Measurements from ENCODE around the gene SHC4. TPM values are rescaled to one million over a fixed set of nuclear protein-coding genes. Genes with fewer than 3 reads are reported as not detected.
A peak's percentile ranks its signal among the peaks of the same experiment; 100 is the strongest.

The SHC4 gene
- total RNA-seq, 1 donor from 2014 or later, result 4.2 TPM

DNA sequence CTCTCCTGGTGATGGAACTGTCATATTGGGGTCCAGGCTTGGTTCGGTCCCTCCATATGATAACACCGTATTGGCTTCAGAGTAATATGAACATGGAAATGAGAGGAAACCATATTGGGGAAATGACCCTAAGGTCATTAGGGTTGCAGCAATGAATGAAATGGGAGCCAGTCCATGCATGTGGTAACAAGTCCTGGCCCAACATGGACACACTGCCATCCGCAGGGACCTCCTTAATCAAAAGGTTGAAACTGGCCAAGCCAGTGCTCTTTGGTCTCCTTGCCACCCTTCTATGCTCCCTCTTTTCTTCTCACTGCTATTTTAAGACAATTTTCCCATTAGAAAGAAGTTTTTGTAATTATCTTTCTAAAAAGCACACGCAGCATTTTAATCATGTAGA, 8.3 kb downstream of the SHC4 start:
- no peak overlapping the region for H3K4me3 ChIP-seq (ENCODE audit: low read depth, low read length)
- H3K36me3 ChIP-seq (ENCODE audit: control insufficient read depth, insufficient read depth, low read length), result no peaks in the 10 kb centered on the region
- no peak for DNase-seq (ENCODE audit: low read depth)

DNA sequence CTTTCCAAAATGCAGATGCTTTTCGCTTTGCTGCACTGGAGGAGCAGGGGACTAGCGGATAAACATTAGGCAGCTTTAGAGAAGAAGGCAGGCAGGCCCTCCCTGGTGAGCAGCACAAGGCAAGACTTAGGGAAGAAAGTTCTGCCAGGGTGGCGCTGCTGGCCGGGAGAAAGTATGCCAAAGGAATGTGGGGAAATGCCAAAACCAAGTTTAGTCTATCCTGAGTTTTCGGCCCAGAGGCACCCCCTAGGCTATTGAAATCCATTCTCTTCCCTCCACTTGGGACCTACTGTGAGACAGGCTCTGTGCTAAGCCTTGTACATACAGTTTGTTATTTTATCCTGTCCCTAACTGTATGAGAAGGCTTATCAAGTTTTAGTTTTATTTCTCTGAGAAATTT, 9.2 kb downstream of the SHC4 start:
- Histone ChIP-seq H3K4me3 (ENCODE audit: low read depth, low read length) (no peak overlapping the region), H3K36me3 (ENCODE audit: control insufficient read depth, insufficient read depth, low read length) (no peaks in the 10 kb centered on the region), H3K27me3 (ENCODE audit: control insufficient read depth, insufficient read depth, low read length) (no peaks in the 10 kb centered on the region)
- TF ChIP-seq, protein P1, sequence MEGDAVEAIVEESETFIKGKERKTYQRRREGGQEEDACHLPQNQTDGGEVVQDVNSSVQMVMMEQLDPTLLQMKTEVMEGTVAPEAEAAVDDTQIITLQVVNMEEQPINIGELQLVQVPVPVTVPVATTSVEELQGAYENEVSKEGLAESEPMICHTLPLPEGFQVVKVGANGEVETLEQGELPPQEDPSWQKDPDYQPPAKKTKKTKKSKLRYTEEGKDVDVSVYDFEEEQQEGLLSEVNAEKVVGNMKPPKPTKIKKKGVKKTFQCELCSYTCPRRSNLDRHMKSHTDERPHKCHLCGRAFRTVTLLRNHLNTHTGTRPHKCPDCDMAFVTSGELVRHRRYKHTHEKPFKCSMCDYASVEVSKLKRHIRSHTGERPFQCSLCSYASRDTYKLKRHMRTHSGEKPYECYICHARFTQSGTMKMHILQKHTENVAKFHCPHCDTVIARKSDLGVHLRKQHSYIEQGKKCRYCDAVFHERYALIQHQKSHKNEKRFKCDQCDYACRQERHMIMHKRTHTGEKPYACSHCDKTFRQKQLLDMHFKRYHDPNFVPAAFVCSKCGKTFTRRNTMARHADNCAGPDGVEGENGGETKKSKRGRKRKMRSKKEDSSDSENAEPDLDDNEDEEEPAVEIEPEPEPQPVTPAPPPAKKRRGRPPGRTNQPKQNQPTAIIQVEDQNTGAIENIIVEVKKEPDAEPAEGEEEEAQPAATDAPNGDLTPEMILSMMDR (IDR thresholded peaks at IDR 0.05; ENCODE audit: insufficient read depth, low read length, poor library complexity, severe bottlenecking), result no peak
- no peak for DNase-seq (ENCODE audit: low read depth)

More for the DNA sequence above, 8.3 kb downstream of the SHC4 start:
- H3K27me3 ChIP-seq (ENCODE audit: control insufficient read depth, insufficient read depth, low read length), result no peaks in the 10 kb centered on the region
- TF ChIP-seq, protein P1 (IDR thresholded peaks at IDR 0.05; ENCODE audit: insufficient read depth, low read length, poor library complexity, severe bottlenecking), result no peak

DNA sequence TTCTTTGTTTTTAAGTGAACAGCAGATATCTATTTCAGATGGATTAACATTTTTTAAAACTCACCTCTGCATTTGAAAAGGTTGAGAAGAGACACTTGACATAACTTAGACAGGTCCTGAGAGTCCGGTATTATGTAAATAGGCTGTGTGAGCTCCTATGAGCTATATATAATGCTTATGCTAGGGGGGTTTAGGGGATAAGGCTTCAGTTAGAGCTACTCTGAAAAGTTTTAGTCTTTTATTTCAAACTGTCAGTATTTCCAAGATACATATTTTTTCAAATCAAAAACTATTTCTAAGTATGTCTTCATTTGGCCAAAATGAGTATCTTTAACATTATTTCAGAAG, 16.9 kb downstream of the SHC4 start:
- H3K4me3 ChIP-seq (ENCODE audit: low read depth, low read length), result no peak overlapping the region
- H3K27me3 ChIP-seq (ENCODE audit: control insufficient read depth, insufficient read depth, low read length), result no peaks in the 10 kb centered on the region
- TF ChIP-seq, protein P1 (IDR thresholded peaks at IDR 0.05; ENCODE audit: insufficient read depth, low read length, poor library complexity, severe bottlenecking), result no peak
- H3K36me3 ChIP-seq (ENCODE audit: control insufficient read depth, insufficient read depth, low read length), result no peaks in the 10 kb centered on the region
- DNase-seq (ENCODE audit: low read depth), result no peak

DNA sequence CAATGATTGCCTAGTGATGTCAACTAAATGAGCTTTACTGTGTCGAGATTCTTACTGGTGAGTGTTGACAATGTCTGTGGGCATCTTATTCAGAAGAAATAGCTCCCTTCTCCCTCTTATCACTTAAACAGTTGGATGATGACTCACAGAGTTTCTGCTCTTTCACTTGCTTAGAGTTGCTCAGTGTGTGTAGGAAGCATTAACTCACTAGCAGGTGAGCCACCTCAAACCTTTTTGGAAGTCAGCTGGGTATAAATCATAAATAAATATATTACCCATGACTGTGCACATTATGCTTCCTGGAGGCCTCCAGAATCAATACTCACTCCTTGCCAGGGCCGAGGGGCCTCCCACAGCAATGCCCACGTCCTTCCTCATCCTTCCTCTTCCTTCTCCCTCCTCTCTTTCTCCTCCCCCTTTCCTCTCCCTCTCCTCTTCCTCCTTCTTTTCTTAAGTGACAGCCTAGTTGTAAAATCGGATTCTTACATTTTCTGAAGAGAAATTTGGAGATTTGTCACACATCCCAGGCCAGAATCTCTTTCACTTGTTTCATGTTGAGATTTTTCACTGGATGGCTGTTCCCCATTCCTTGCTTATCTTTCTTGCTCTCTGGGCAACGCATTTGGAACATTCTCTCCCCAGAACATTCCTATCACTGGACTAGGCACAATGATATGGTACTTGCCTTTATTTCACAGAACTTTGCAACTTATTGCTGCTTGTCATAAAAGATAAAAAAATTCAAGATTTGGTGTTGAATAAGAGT, 17.5 kb downstream of the SHC4 start:
- H3K4me3 ChIP-seq (ENCODE audit: low read depth, low read length), result no peak overlapping the region
- H3K27me3 ChIP-seq (ENCODE audit: control insufficient read depth, insufficient read depth, low read length), result no peaks in the 10 kb centered on the region
- TF ChIP-seq, protein P1 (IDR thresholded peaks at IDR 0.05; ENCODE audit: insufficient read depth, low read length, poor library complexity, severe bottlenecking), result no peak
- peak; percentile 72 for DNase-seq (ENCODE audit: low read depth)
- H3K36me3 ChIP-seq (ENCODE audit: control insufficient read depth, insufficient read depth, low read length), result no peaks in the 10 kb centered on the region

DNA sequence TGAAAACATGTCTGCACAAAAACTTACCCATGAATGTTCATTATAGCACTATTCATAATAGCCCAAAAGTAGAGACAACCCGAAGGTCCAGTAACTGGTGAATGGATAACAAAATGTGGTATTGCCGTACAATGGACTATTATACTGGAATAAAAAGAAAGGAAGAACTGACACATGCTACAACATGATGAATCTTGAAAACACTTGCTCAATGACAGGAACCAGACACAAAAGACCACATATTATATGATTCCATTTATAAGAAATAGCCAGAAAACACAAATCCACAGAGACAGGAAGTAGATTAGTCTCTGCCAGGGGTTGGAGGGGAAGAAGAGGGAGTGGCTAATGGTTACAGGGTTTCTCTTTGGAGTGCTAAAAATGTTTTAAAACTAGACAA, 18.3 kb downstream of the SHC4 start:
- Histone ChIP-seq H3K4me3 (ENCODE audit: low read depth, low read length) (no peak overlapping the region), H3K36me3 (ENCODE audit: control insufficient read depth, insufficient read depth, low read length) (no peaks in the 10 kb centered on the region), H3K27me3 (ENCODE audit: control insufficient read depth, insufficient read depth, low read length) (no peaks in the 10 kb centered on the region)
- no peak for DNase-seq (ENCODE audit: low read depth)
- TF ChIP-seq, protein P1 (IDR thresholded peaks at IDR 0.05; ENCODE audit: insufficient read depth, low read length, poor library complexity, severe bottlenecking), result no peak

DNA sequence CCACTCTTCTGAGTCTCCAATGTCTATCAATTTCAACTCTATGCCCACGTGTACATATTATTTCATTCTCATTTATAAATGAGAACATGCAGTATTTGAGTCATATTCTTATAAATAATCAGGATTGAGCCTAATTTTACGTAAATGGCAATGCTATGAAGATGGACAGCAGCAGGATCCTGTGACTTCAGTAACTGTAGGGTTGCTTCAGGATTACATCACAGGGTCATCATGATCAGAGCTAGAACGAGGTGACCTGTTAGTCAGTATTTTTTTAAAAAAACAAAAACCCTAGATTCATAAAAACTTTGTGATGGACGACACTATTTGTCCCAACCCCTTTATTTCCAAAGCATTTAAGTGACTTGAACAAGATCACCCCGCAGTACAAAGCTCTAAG, 21.8 kb downstream of the SHC4 start:
- TF ChIP-seq, protein P1 (IDR thresholded peaks at IDR 0.05; ENCODE audit: insufficient read depth, low read length, poor library complexity, severe bottlenecking), result no peak
- Histone ChIP-seq H3K27me3 (ENCODE audit: control insufficient read depth, insufficient read depth, low read length) (no peaks in the 10 kb centered on the region), H3K4me3 (ENCODE audit: low read depth, low read length) (no peak overlapping the region), H3K36me3 (ENCODE audit: control insufficient read depth, insufficient read depth, low read length) (no peaks in the 10 kb centered on the region)
- DNase-seq (ENCODE audit: low read depth), result no peak
